Astrocyte (in vitro differentiated cells and primary cell): ENCODE measurements around the gene ZRANB1. TPM values are rescaled to one million over a fixed set of nuclear protein-coding genes. Genes with fewer than 3 reads are reported as not detected.
"Not testable (repeated sequence)": the region's sequence is repeated elsewhere in the genome, so short reads cannot be mapped to it uniquely, and the experiment has no call there.

Experiments
- DNase-seq: peaks from one replicate; pipeline ENCODE4 v3.0.0-alpha.2; 2010; ENCODE audit warnings: low read depth
- FAIRE-seq: peaks from 2 replicates; lab custom pipeline; 2011; peaks lifted over from hg19 to GRCh38; lab: Jason Lieb, UNC
- H2AFZ ChIP-seq: 2 replicates; pipeline ENCODE4 v1.6.0; 2012; ENCODE audit warnings: low read depth, low read length, inconsistent platforms
- H3K27ac ChIP-seq: 2 replicates; pipeline ENCODE4 v1.5.1; 2011; ENCODE audit warnings: low read depth, low read length, inconsistent platforms
- H3K27me3 ChIP-seq: 2 replicates; pipeline ENCODE4 v1.6.0; 2011; ENCODE audit warnings: low read length, inconsistent platforms; ENCODE audit not compliant: insufficient read depth
- H3K36me3 ChIP-seq: 2 replicates; pipeline ENCODE4 v1.5.1; 2011; ENCODE audit warnings: low read length, inconsistent platforms; ENCODE audit not compliant: insufficient read depth
- H3K4me1 ChIP-seq: 2 replicates; pipeline ENCODE4 v1.5.1; 2011; ENCODE audit warnings: low read length, inconsistent platforms; ENCODE audit not compliant: insufficient read depth
- H3K4me2 ChIP-seq: 2 replicates; pipeline ENCODE4 v1.6.0; 2012; ENCODE audit warnings: low read length, inconsistent platforms
- H3K4me3 ChIP-seq: 2 replicates; pipeline ENCODE4 v1.5.1; 2011; ENCODE audit warnings: low read depth, mild to moderate bottlenecking, low read length, inconsistent platforms; ENCODE audit not compliant: insufficient read depth
- H3K79me2 ChIP-seq: 2 replicates; pipeline ENCODE4 v1.6.0; 2012; ENCODE audit warnings: mild to moderate bottlenecking, low read length, inconsistent platforms; ENCODE audit not compliant: insufficient read depth
- H3K9ac ChIP-seq: 2 replicates; pipeline ENCODE4 v1.6.0; 2012; ENCODE audit warnings: mild to moderate bottlenecking, low read length, inconsistent platforms
- H3K9me3 ChIP-seq: 2 replicates; pipeline ENCODE4 v1.5.1; 2012; ENCODE audit warnings: low read depth, mild to moderate bottlenecking, low read length, inconsistent platforms; ENCODE audit not compliant: insufficient read depth
- H4K20me1 ChIP-seq: 2 replicates; pipeline ENCODE4 v1.6.0; 2012; ENCODE audit warnings: low read length, inconsistent platforms; ENCODE audit not compliant: insufficient read depth
- H3K27ac Mint-ChIP-seq: one replicate; pipeline ENCODE4 v1.8.0; 2021; ENCODE audit warnings: mild to moderate bottlenecking, mixed read lengths; ENCODE audit not compliant: unreplicated experiment
- H3K27me3 Mint-ChIP-seq: one replicate; pipeline ENCODE4 v1.8.0; 2021; ENCODE audit warnings: low read depth, mixed read lengths; ENCODE audit not compliant: unreplicated experiment
- H3K36me3 Mint-ChIP-seq: one replicate; pipeline ENCODE4 v1.8.0; 2021; ENCODE audit warnings: low read depth, mixed read lengths; ENCODE audit not compliant: unreplicated experiment
- H3K4me1 Mint-ChIP-seq: one replicate; pipeline ENCODE4 v1.8.0; 2021; ENCODE audit warnings: low read depth, mixed read lengths; ENCODE audit not compliant: unreplicated experiment
- H3K4me3 Mint-ChIP-seq: one replicate; pipeline ENCODE4 v1.8.0; 2021; ENCODE audit warnings: mild to moderate bottlenecking, moderate library complexity, mixed read lengths; ENCODE audit not compliant: unreplicated experiment
- H3K9me3 Mint-ChIP-seq: one replicate; pipeline ENCODE4 v1.8.0; 2021; ENCODE audit warnings: mild to moderate bottlenecking, mixed read lengths; ENCODE audit not compliant: unreplicated experiment
- EZH2 ChIP-seq: IDR thresholded peaks from 2 replicates; pipeline ENCODE4 v1.6.1; 2012; ENCODE audit warnings: mild to moderate bottlenecking, low read length, inconsistent platforms; ENCODE audit not compliant: insufficient read depth
- total RNA-seq: library from RNA; stranded (reverse); gene quantifications from 2 replicates; pipeline ENCODE4 v1.2.1, GENCODE V29; 2021
- TF ChIP-seq, protein P1 (sequence below): IDR thresholded peaks from 2 replicates; pipeline ENCODE4 v1.5.1; 2011; ENCODE audit warnings: low read depth, mild to moderate bottlenecking, inconsistent platforms, low read length, moderate library complexity; ENCODE audit not compliant: insufficient read depth

Gene ZRANB1
- total RNA-seq, 1 donor from 2014 or later: 24.9 TPM

DNA sequence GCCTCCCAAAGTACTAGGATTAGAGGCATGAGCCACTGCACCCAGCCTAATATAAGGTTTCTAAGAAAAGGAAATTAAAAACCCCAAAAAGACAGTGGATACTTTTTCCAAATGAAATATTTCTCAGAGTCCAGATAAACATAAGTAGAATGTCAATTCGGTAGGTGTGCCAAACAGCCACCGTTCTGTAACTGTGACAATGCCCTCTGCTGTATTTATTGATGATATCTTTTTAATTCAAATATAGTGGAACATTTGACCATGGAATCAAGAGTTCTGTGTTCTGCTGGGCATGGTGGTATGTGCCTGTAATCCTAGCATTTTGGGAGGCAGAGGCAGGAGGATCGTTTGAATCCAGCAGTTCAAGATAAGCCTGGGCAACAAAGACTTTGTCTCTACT, 28.8 kb upstream of the ZRANB1 start:
- no peak overlapping the region for H3K27ac Mint-ChIP-seq
- Histone ChIP-seq H3K79me2 (peaks cover 9% of the 10 kb centered on the region), H3K9ac (no peak overlapping the region), H3K4me3 (no peak overlapping the region), H2AFZ (no peak overlapping the region), H3K27ac (no peak overlapping the region), H4K20me1 (peaks cover 9% of the 10 kb centered on the region), H3K27me3 (no peaks in the 10 kb centered on the region), H3K9me3 (no peaks in the 10 kb centered on the region), H3K4me2 (no peak overlapping the region), H3K4me1 (peaks cover 17% of the 10 kb centered on the region), H3K36me3 (no peaks in the 10 kb centered on the region)
- no peaks in the 10 kb centered on the region for H3K36me3 Mint-ChIP-seq
- H3K27me3 Mint-ChIP-seq: peaks cover 7% of the 10 kb centered on the region
- H3K9me3 Mint-ChIP-seq: no peaks in the 10 kb centered on the region
- FAIRE-seq (no peak), DNase-seq (no peak)
- no peak for TF ChIP-seq EZH2
- TF ChIP-seq, protein P1, sequence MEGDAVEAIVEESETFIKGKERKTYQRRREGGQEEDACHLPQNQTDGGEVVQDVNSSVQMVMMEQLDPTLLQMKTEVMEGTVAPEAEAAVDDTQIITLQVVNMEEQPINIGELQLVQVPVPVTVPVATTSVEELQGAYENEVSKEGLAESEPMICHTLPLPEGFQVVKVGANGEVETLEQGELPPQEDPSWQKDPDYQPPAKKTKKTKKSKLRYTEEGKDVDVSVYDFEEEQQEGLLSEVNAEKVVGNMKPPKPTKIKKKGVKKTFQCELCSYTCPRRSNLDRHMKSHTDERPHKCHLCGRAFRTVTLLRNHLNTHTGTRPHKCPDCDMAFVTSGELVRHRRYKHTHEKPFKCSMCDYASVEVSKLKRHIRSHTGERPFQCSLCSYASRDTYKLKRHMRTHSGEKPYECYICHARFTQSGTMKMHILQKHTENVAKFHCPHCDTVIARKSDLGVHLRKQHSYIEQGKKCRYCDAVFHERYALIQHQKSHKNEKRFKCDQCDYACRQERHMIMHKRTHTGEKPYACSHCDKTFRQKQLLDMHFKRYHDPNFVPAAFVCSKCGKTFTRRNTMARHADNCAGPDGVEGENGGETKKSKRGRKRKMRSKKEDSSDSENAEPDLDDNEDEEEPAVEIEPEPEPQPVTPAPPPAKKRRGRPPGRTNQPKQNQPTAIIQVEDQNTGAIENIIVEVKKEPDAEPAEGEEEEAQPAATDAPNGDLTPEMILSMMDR: no peak
- H3K4me3 Mint-ChIP-seq: no peak overlapping the region
- peaks cover 12% of the 10 kb centered on the region for H3K4me1 Mint-ChIP-seq

DNA sequence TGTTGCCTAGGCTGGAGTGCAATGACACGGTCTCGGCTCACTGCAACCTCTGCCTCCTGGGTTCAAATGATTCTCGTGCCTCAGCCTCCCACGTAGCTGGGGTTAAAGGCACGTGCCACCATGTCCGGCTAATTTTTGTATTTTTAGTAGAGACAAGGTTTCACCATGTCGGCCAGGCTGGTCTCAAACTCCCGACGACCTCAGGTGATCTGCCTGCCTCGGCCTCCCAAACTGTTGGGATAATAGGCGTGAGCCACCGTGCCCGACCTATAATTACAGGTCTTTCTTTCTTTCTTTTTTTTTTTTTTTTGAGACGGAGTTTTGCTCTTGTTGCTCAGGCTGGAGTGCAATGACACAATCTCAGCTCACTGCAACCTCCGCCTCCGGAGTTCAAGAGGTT, 27.5 kb upstream of the ZRANB1 start:
- H3K9me3 Mint-ChIP-seq, H3K4me2 ChIP-seq, H3K9ac ChIP-seq, H3K27me3 ChIP-seq, H3K4me3 Mint-ChIP-seq, H3K36me3 ChIP-seq, H3K27me3 Mint-ChIP-seq, H3K27ac Mint-ChIP-seq, H3K9me3 ChIP-seq, FAIRE-seq, DNase-seq, H3K4me3 ChIP-seq, H2AFZ ChIP-seq, H3K27ac ChIP-seq, H3K36me3 Mint-ChIP-seq: not testable (repeated sequence)
- peaks cover 21% of the 10 kb centered on the region for H3K4me1 ChIP-seq
- peaks cover 12% of the 10 kb centered on the region for H3K4me1 Mint-ChIP-seq
- H3K79me2 ChIP-seq: peaks cover 22% of the 10 kb centered on the region
- H4K20me1 ChIP-seq: peaks cover 21% of the 10 kb centered on the region

DNA sequence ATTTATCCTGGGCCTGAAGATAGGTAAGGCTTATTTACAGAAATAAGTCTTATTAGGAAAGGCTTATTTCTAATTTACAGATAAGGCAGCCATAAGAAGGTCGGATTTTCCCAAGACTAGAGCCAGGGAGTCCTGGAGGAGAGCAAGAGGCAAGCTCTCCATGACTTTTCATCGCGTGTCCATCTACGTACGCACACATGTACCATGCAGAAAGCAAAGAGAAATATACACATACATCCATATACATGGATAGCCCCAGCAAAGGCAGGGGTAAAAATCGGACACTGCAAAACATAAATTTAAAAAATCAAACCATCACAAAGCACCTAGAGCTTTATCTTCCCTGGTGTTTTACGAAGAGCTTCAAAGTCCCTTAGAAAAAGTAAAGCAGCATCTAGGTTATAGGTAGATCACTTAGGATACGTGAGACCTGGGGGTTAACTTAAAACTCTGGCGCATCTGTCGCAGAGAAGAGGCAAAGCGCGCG, 25.8 kb upstream of the ZRANB1 start:
- Histone ChIP-seq H4K20me1 (peaks cover 35% of the 10 kb centered on the region), H3K36me3 (no peaks in the 10 kb centered on the region), H3K79me2 (peaks cover 38% of the 10 kb centered on the region), H3K4me2 (peak overlapping the region; percentile 92), H3K27ac (peak overlapping the region; percentile 94), H3K4me3 (peak overlapping the region; percentile 91), H3K4me1 (peaks cover 20% of the 10 kb centered on the region), H3K9ac (peak overlapping the region; percentile 98), H3K27me3 (no peaks in the 10 kb centered on the region), H2AFZ (peak overlapping the region; percentile 84), H3K9me3 (no peaks in the 10 kb centered on the region)
- H3K27ac Mint-ChIP-seq: peak overlapping the region; percentile 92
- no peak for FAIRE-seq
- peaks cover 7% of the 10 kb centered on the region for H3K27me3 Mint-ChIP-seq
- peaks cover 2% of the 10 kb centered on the region for H3K36me3 Mint-ChIP-seq
- H3K9me3 Mint-ChIP-seq: no peaks in the 10 kb centered on the region
- DNase-seq: no peak
- H3K4me1 Mint-ChIP-seq: peaks cover 22% of the 10 kb centered on the region
- peak overlapping the region; percentile 94 for H3K4me3 Mint-ChIP-seq
- no peak for TF ChIP-seq EZH2
- TF ChIP-seq, protein P1: no peak
